H54 (cell line): Measurements from ENCODE around the gene SLC6A16.
"Not testable (repeated sequence)": the region's sequence is repeated elsewhere in the genome, so short reads cannot be mapped to it uniquely, and the experiment has no call there.

Experiments used
- DNase-seq: peaks from one replicate; pipeline ENCODE4 v3.0.0; 2011; ENCODE audit warnings: low spot score, mixed read lengths; ENCODE audit not compliant: insufficient read length
- FAIRE-seq: peaks from 3 replicates; lab custom pipeline; 2011; peaks lifted over from hg19 to GRCh38; lab: Jason Lieb, UNC
- POLR2A ChIP-seq: IDR thresholded peaks from 2 replicates; pipeline ENCODE4 v1.6.1; 2011; ENCODE audit warnings: low read depth, mild to moderate bottlenecking, low read length

SLC6A16 gene

DNA sequence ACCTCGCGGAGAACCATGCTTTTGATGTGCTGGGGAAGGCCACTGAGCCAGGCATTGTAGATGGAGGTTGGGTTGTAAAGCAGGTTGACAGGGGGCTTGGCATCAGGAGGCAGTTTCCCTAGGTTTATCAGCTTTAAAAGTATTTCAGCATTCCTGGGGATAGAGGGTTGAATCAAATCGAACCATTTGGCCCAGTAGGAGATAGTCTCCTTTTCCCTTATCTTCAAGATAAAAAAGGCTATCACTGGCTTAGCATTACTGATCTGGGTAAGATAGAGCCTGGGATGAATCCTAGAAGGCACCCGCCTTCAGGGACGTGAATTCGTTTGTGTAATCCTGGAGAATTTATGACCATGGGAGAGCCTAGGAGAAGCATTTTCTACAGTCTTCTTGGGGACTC is 30.6 kb downstream of the SLC6A16 start:
- DNase-seq (no peak), FAIRE-seq (no peak)
- TF ChIP-seq POLR2A, result no peak

DNA sequence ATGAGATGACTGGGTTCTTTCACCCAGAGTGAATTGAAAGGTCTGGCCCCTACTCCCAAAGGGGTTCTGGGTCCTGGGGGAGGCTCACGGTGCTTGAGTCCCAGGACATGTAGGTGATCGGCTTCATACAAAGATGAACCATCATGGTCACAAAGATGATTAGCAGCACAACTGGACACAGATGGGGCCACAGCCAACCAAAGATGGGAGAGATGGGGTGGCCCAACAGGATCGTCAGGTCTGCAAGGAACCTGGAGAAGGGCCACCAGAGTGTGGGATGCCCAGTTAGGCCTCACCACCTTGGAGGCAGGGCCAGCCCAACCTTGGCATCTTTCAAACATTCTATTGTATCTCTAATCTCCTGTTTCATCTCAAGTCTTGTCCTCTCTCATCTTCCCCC is 34.5 kb downstream of the SLC6A16 start:
- no peak for FAIRE-seq
- no peak for TF ChIP-seq POLR2A

DNA sequence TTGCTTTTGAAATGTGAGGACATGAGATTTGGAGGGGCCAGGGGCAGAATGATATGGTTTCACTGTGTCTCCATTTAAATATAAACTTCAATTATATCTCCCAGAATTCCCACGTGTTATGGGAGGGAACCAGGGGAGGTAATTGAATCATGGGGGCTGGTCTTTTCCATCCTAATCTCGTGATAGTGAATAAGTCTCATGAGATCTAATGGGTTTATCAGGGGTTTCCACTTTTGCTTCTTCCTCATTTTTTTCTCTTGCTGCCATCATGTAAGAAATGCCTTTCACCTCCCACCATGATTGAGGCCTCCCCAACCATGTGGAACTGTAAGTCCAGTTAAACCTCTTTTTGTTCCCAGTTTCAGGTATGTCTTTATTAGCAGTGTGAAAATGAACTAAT is 35.7 kb downstream of the SLC6A16 start:
- not testable (repeated sequence) for FAIRE-seq, DNase-seq

More for the DNA sequence above, 34.5 kb downstream of the SLC6A16 start:
- no peak for DNase-seq

DNA sequence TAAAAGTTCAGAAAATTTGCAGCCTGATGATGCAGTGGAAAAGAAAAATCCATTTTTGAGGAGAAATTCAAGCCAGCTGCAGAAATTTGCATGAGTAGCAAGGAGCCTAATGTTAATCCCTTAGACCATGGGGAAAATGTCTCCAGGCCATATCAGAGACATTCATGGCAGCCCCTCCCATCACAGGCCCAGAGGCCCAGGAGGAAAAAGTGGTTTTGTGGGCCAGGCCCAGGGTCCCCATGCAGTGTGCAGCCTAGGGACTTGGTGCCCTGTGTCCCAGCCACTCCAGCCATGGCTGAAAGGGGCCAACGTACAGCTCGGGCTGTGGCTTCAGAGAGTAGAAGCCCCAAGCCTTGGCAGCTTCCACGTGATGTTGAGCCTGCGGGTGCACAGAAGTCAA is 36.8 kb downstream of the SLC6A16 start:
- DNase-seq, FAIRE-seq: not testable (repeated sequence)

DNA sequence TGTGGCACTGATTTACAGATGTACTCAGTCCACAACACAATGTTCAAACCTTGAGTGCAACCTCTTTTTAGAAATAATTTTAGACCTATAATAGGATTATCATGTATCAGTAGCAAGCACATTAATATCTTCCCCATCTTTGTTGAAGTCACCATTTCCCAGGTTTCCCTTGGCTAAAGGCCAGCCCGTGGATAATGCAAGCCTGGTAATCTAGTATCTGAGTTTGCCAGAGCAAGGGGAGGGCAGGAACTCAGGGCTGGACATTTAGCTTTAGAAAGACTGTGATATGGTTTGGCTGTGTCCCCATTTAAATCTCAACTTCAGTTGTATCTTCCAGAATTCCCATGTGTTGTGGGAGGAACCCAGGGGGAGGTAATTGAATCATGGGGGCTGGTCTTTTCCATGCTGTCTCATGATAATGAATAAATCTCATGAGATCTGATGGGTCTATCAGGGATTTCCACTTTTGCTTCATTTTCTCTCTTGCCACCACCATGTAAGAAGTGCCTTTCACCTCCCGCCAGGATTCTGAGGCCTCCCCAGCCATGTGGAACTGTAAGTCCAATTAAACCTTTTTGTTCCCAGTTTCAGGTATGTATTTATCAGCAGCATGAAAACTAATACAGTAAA is 37.7 kb downstream of the SLC6A16 start:
- no peak for FAIRE-seq
- no peak for TF ChIP-seq POLR2A
- DNase-seq, result no peak

DNA sequence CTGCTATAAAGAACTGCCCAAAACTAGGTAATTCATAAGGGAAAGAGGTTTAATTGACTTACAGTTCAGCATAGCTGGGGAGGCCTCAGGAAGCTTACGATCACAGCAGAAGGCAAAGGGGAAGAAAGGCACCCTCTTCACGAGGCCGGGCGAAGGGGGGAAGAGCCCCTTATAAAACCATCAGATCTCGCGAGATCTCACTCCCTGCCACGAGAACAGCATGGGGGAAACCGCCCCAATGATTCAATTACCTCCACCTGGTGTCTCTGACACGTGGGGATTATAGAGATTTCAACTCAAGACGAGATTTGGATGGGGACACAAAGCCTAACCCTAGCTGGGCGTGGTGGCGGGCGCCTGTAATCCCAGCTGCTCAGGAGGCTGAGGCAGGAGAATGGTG is 42.8 kb downstream of the SLC6A16 start:
- FAIRE-seq (no peak), DNase-seq (no peak)
- no peak for TF ChIP-seq POLR2A

DNA sequence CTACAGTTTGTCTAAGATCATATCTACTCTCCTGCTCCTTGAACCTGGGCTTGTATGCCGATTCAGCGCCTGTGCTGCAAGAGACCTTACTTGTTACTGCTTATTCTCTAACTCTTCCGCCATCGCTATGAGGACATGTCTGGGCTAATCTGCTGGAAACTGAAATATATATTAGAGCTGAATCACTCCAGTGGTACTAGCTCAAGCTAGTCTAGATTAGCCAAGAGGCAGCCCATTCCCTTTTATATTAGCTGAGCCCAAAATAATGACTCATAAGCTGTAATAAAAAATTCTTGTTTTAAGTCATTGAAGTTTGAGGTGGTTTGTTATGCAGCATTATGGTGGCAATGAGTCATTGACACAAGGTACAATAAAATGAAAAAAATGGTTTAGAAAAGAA is 52.8 kb downstream of the SLC6A16 start:
- FAIRE-seq (no peak), DNase-seq (no peak)
- TF ChIP-seq POLR2A, result no peak

DNA sequence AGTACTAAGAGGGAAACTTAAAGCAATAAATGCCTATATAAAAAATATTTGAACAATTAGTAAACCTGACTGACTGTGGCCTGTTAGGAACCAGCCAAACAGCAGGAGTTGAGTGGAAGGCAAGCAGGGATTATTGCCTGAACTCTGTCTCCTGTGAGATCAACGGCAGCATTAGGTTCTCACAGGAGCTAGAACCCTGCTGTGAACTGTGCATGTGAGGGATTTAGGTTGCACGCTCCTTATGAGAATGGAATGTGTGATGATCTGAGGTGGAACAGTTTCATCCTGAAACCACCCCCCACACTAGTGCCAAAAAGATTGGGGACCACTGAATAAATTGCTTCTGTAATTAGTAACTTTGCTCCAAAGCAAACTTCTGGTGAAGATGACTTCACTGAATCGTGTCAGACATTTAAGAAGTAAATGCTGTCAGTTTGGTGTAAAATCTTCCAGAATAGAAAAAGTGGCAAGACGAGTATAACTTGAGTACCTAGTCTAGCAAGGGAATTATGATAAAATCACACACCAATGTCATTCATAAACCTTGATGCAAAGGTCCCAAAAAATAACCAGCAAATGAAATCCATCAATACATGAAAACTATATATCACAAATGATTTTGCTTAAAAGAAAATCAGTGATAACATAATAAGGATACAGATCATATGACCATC is 53.8 kb downstream of the SLC6A16 start:
- no peak for DNase-seq
- FAIRE-seq, result no peak
- no peak for TF ChIP-seq POLR2A

DNA sequence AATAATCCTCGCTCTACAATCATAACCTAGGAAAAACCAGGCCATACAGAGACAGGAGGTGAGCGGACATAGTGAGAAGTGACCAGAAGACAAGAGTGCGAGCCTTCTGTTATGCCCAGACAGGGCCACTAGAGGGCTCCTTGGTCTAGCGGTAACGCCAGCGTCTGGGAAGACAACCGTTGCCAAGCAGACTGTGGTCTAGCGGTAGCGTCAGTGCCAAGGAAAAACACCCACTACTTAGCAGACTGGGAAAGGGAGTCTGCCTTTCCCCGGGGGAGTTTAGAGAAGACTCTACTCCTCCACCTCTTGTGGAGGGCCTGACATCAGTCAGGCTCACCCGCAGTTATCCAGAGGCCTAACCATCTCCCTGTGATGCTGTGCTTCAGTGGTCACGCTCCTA is 58.6 kb downstream of the SLC6A16 start:
- not testable (repeated sequence) for DNase-seq, FAIRE-seq

DNA sequence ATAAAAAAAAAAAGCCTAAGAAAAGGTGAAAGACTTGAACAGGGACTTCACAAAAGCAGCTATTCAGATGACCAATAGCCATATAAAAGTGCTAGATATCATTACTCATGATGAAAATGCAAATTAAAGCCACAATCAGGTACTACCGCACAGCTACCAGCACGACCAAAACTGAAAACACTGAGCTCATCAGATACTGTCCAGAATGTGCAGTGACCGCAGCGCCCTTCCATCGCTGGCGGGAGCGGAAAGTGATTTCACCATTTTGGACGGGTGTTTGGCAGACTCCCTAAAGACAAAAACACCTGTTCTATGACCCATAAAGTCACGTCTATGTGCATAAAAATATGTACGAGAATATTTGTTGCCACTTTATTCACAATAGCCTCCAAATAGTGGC is 60.7 kb downstream of the SLC6A16 start:
- DNase-seq (no peak), FAIRE-seq (no peak)
- TF ChIP-seq POLR2A, result no peak

DNA sequence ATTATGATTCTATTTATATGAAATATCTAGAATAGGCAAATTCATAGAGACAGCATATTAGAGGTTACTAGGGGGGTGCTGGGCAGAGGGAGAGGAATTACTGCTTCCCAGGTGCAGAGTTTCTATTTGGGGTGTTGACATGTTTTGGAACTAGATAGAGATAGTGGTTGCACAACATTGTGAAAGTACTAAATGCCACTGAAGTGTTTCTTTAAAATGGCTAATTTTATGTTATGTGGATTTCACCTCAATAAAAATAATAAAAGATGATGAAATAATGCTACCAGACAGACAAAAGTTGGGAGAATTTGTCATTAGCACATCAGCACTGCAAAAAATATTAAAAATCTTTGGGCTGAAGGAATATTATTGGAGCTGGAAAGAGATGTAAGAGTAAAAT is 63.4 kb downstream of the SLC6A16 start:
- no peak for TF ChIP-seq POLR2A
- no peak for DNase-seq
- no peak for FAIRE-seq

DNA sequence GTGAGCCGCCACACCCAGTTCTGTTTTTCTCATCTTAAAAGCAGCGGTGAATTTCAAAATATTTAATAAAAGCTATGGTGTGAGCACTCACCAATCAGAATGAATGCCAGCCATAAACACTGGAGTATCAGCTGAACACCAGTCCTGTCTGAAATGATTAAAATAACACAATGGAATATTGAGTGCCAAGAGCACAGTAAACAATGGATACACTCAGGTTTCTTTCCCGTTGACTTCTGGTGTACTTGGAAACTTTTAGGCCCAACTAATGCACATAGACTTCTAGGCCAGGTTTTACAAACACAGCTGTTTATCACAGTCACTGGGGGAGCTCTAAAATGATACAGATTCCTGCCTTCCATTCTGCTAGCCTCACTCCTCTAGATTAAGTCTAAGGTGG is 68.3 kb downstream of the SLC6A16 start:
- TF ChIP-seq POLR2A, result no peak
- FAIRE-seq, result no peak

DNA sequence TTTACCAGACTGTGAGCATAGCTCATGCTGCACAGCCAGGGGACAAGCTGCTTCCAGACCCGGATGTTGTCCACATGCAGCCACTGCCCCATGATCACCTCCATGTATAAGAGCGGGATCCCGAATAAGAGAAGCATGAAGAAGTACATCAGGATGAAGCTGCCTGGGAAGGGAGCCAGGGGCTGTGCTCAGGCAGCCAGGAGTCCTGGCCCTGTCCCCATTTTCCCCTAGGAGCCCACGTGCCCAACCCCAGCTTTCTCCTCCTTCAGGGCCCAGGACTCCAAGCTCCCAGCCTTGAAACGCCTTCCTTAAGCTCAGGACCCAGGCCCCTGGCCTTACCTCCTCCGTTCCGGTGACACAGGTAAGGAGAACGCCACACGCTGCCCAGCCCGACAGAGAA is 69.3 kb downstream of the SLC6A16 start:
- TF ChIP-seq POLR2A, result no peak
- FAIRE-seq, result no peak
- DNase-seq, result no peak

More for the DNA sequence above, 68.3 kb downstream of the SLC6A16 start:
- no peak for DNase-seq

DNA sequence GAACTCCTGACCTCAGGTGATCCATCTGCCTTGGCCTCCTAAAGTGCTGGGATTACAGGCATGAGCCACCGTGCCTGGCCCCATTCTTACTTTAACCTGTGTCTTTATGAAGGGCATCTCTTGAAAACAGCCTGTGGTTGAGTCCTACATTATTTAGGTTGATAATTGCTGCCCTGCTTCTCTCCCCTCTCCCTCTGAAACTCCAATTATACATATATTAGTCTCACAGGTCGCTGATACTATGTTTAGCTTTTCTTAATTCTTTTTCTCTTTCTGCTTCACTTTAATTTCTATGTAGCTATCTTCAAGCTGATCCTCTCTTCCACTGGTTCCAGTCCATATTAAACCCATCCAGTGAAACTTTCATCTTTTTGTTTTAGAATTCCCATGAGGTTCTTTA is 75.1 kb downstream of the SLC6A16 start:
- no peak for FAIRE-seq
- no peak for DNase-seq
- TF ChIP-seq POLR2A, result no peak

DNA sequence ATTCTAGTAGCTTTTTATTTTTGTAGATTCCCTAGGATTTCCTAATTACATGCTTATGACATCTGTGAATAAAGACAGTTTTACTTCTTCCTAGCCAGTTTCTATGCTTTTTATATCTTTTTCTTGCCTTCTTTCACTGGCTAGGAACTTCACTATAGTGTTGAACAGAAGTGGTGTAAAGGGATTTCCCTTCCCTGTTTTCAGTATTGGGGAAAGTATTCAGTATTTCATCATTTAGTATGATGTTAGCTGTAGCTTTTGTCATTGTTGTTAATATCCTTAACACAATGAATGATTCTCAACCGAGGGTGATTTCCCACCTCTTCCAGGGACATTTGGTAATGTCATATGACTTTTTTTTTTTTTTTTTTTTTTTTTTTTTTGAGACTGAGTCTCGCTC is 77.3 kb downstream of the SLC6A16 start:
- DNase-seq (no peak), FAIRE-seq (no peak)
- no peak for TF ChIP-seq POLR2A
